HG03139 (cell line): ENCODE results near the gene CD81.

ENCODE experiments used
- ATAC-seq: cut with Tn5 transposase; IDR thresholded peaks from one replicate; pipeline ENCODE4 v1.9.1; 2021; ENCODE audit not compliant: unreplicated experiment

Gene CD81

GRCh38 chr11:2388431-2389376, 11.6 kb downstream of the CD81 start:
- no peak for ATAC-seq

- no peak for ATAC-seq
Measured at GRCh38 chr11:2389377-2390026, 12.4 kb downstream of the CD81 start.

GRCh38 chr11:2390091-2390724, 13.1 kb downstream of the CD81 start:
- ATAC-seq: no peak

GRCh38 chr11:2390725-2391151, 13.6 kb downstream of the CD81 start:
- no peak for ATAC-seq

- ATAC-seq: no peak
Measured at GRCh38 chr11:2391181-2391975, 14.3 kb downstream of the CD81 start.

- ATAC-seq: no peak
Measured at GRCh38 chr11:2392241-2392959, 15.3 kb downstream of the CD81 start.

- ATAC-seq: no peak
Measured at GRCh38 chr11:2393111-2393868, 16.2 kb downstream of the CD81 start.

GRCh38 chr11:2393941-2394817, 17.1 kb downstream of the CD81 start:
- no peak for ATAC-seq

- no peak for ATAC-seq
Measured at GRCh38 chr11:2394818-2395105, 17.7 kb downstream of the CD81 start.

GRCh38 chr11:2395211-2395730, 18.2 kb downstream of the CD81 start:
- ATAC-seq: no peak

- ATAC-seq: no peak
Measured at GRCh38 chr11:2395856-2396255, 18.7 kb downstream of the CD81 start.

- ATAC-seq: no peak
Measured at GRCh38 chr11:2396471-2396870, 19.4 kb downstream of the CD81 start.

- ATAC-seq: no peak
Measured at GRCh38 chr11:2397005-2397404, 19.9 kb downstream of the CD81 start.

GRCh38 chr11:2398664-2399355, 21.7 kb downstream of the CD81 start:
- no peak for ATAC-seq

- no peak for ATAC-seq
Measured at GRCh38 chr11:2399488-2400068, 22.5 kb downstream of the CD81 start.

GRCh38 chr11:2400069-2400761, 23.1 kb downstream of the CD81 start, which contains the start of gene TSSC4:
Gene TSSC4, plus strand, starts transcription at chr11:2400750. Its CDS starts 1,884 bp downstream, at chr11:2402634.
- ATAC-seq: peak; percentile 73
